Peyer's patch (tissue), 4 donors: Measurements from ENCODE around the gene PSMD12. TPM values are rescaled to one million over a fixed set of nuclear protein-coding genes. Genes with fewer than 3 reads are reported as not detected.
"Not testable (repeated sequence)": the region's sequence is repeated elsewhere in the genome, so short reads cannot be mapped to it uniquely, and the experiment has no call there.

Experiments used
- DNase-seq, 3 donors: peaks; one replicate each; pipeline ENCODE4 v3.0.0-alpha.2; 2017 to 2019
- H3K27ac ChIP-seq, 4 donors: fragments of 200-600 bp; sonication (generic); one replicate each; pipeline ENCODE4 v1.5.1; 2016 to 2019
- H3K27me3 ChIP-seq, 2 donors: fragments of 200-600 bp; sonication (generic); one replicate each; pipeline ENCODE4 v1.5.1; 2019
- H3K36me3 ChIP-seq, 3 donors: fragments of 200-600 bp; sonication (generic); one replicate each; pipeline ENCODE4 v1.5.1; 2016 to 2019
- H3K4me1 ChIP-seq, 4 donors: fragments of 200-600 bp; sonication (generic); one replicate each; pipeline ENCODE4 v1.5.1; 2016 to 2019
- H3K4me3 ChIP-seq, 4 donors: fragments of 200-600 bp; sonication (generic); 1 replicate in 3 of 4; 2 replicates in 1 of 4; pipeline ENCODE4 v1.5.1; 2016 to 2019; ENCODE audit warnings: mild to moderate bottlenecking in 1 of 4
- H3K9me3 ChIP-seq, 4 donors: fragments of 200-600 bp; sonication (generic); one replicate each; pipeline ENCODE4 v1.5.1; 2016 to 2019; ENCODE audit warnings: mild to moderate bottlenecking in 1 of 4
- POLR2A ChIP-seq, 2 donors: fragments of 450-650 bp; IDR thresholded peaks; one replicate each; pipeline ENCODE4 v1.5.1; 2017; ENCODE audit warnings: antibody characterized with exemption in 2 of 2, mild to moderate bottlenecking in 2 of 2, moderate library complexity in 2 of 2
- total RNA-seq, 4 donors: library from RNA; depleted of rRNA; stranded (reverse); fragments of >200 nt; gene quantifications; one replicate each; pipeline ENCODE4 v1.1.0, GENCODE V29; 2016
- TF ChIP-seq, protein P1 (sequence below), 6 experiments: fragments of 450-650 bp in 4 of 6; fragments of 200-600 bp in 2 of 6; sonication (generic) in 1 of 6; IDR thresholded peaks; one replicate each; pipeline ENCODE4 v1.5.1; 2017 to 2019; ENCODE audit warnings: antibody characterized with exemption in 6 of 6, mild to moderate bottlenecking in 3 of 6, moderate library complexity in 1 of 6

The PSMD12 gene
- total RNA-seq, 4 donors from 2014 or later: 15.2 to 23.1 (median 17.1) TPM

- Histone ChIP-seq H3K27me3 (no peaks in the 10 kb centered on the region), H3K36me3 (no peaks in the 10 kb centered on the region), H3K9me3 (no peaks in the 10 kb centered on the region), H3K4me1 (peaks cover 0 to 4% (median 0%) of the 10 kb centered on the region in 4 donors), H3K4me3 (peak overlapping the region in 2 of 4 donors; percentile 4 to 6), H3K27ac (peak overlapping the region; percentile 52 to 74 (median 63))
- TF ChIP-seq POLR2A (IDR thresholded peaks at IDR 0.05): peak in 1 of 2 donors; percentile 36
- TF ChIP-seq, protein P1, sequence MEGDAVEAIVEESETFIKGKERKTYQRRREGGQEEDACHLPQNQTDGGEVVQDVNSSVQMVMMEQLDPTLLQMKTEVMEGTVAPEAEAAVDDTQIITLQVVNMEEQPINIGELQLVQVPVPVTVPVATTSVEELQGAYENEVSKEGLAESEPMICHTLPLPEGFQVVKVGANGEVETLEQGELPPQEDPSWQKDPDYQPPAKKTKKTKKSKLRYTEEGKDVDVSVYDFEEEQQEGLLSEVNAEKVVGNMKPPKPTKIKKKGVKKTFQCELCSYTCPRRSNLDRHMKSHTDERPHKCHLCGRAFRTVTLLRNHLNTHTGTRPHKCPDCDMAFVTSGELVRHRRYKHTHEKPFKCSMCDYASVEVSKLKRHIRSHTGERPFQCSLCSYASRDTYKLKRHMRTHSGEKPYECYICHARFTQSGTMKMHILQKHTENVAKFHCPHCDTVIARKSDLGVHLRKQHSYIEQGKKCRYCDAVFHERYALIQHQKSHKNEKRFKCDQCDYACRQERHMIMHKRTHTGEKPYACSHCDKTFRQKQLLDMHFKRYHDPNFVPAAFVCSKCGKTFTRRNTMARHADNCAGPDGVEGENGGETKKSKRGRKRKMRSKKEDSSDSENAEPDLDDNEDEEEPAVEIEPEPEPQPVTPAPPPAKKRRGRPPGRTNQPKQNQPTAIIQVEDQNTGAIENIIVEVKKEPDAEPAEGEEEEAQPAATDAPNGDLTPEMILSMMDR (IDR thresholded peaks at IDR 0.05): no peak
- DNase-seq: peak in 2 of 3 donors; percentile 64 to 81
These were observed 24.4 kb upstream of the PSMD12 start for GRCh38 chr17:67390646-67391361.

DNA sequence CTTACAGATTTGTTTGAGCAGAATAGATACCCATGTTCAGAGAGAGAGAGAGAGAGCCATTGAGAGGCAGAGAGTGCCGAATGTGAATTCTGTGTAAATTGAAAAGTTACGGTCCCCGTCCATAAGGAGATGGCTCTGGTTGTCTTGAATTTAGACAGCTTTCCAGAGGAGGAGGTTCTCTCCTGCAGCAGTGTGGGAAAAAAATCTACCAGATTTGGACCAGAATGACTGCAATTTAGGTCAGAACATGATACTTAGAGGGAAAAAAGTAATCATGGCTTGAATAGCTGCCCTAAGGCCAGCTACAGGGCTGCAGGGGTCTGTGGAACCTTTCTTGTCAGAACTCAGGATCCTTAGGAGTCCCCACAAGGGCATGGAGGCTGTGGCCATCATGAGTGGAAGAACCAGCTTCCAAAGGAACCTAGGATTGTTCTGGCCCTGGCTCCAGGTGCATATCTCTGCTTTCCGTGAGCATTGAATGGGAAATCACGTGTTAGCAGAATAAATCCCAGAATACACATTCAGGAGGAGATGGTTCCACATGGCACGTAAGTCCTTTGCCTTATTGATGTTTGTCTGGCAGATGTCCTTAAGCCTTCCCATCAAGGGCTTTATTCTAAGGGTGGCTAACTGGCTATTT, 23.7 kb upstream of the PSMD12 start:
- no peak for DNase-seq
- Histone ChIP-seq H3K27me3 (no peaks in the 10 kb centered on the region), H3K36me3 (no peaks in the 10 kb centered on the region), H3K27ac (peak overlapping the region; percentile 52 to 74 (median 63)), H3K9me3 (no peaks in the 10 kb centered on the region), H3K4me3 (peak overlapping the region in 1 of 4 donors; percentile 4), H3K4me1 (peaks cover 0 to 4% (median 0%) of the 10 kb centered on the region in 4 donors)
- TF ChIP-seq POLR2A (IDR thresholded peaks at IDR 0.05): no peak
- TF ChIP-seq, protein P1 (IDR thresholded peaks at IDR 0.05): no peak

- H3K4me1 ChIP-seq: peaks cover 0 to 4% (median 0%) of the 10 kb centered on the region in 4 donors
- no peaks in the 10 kb centered on the region for H3K9me3 ChIP-seq
- no peaks in the 10 kb centered on the region for H3K36me3 ChIP-seq
- H3K4me3 ChIP-seq: no peak overlapping the region
- H3K27ac ChIP-seq: peak overlapping the region in 2 of 4 donors; percentile 35 to 62
- TF ChIP-seq POLR2A (IDR thresholded peaks at IDR 0.05): no peak
- TF ChIP-seq, protein P1 (IDR thresholded peaks at IDR 0.05): no peak
- no peaks in the 10 kb centered on the region for H3K27me3 ChIP-seq
- DNase-seq: no peak
These were observed 22.6 kb upstream of the PSMD12 start for GRCh38 chr17:67388986-67389385.

DNA sequence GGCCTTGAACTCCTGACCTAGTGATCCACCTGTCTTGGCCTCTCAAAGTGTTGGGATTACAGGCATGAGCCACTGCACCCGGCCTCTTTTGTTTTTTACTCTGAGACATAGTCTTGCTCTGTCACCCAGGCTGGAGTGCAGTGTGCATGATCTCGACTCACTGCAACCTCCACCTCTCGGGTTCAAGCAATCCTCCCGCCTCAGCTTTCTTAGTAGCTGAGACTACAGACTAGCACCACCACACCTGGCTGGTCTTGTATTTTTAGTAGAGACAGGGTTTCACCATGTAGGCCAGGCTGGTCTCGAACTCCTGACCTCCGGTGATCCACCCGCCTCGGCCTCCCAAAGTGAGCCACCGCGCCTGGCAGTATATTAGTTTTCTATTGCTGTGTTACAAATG, 22.2 kb upstream of the PSMD12 start:
- not testable (repeated sequence) for H3K27ac ChIP-seq, H3K4me1 ChIP-seq, H3K27me3 ChIP-seq, H3K4me3 ChIP-seq, H3K36me3 ChIP-seq, H3K9me3 ChIP-seq, DNase-seq

GRCh38 chr17:67386965-67387551, 20.7 kb upstream of the PSMD12 start:
- H3K36me3 ChIP-seq: no peaks in the 10 kb centered on the region
- no peaks in the 10 kb centered on the region for H3K27me3 ChIP-seq
- peaks cover 0 to 4% (median 0%) of the 10 kb centered on the region in 4 donors for H3K4me1 ChIP-seq
- no peak overlapping the region for H3K4me3 ChIP-seq
- TF ChIP-seq POLR2A (IDR thresholded peaks at IDR 0.05): no peak
- TF ChIP-seq, protein P1 (IDR thresholded peaks at IDR 0.05): peak; percentile 31 to 71 (median 68)
- no peak overlapping the region for H3K27ac ChIP-seq
- H3K9me3 ChIP-seq: no peaks in the 10 kb centered on the region
- peak in 2 of 3 donors; percentile 66 to 76 for DNase-seq
